Loucy (cell line): ENCODE data around the gene CLINT1.
A peak's percentile ranks its signal among the peaks of the same experiment; 100 is the strongest.
"Not testable (repeated sequence)": the region's sequence is repeated elsewhere in the genome, so short reads cannot be mapped to it uniquely, and the experiment has no call there.

Experiments used
- H2AFZ ChIP-seq: fragments of 200-600 bp; sonication (generic); 2 replicates; pipeline ENCODE4 v1.6.0; 2016; ENCODE audit warnings: antibody characterized with exemption, mild to moderate bottlenecking, low read length, moderate library complexity
- H3F3A ChIP-seq: fragments of 200-600 bp; 2 replicates; pipeline ENCODE4 v1.6.0; 2016; ENCODE audit warnings: antibody characterized with exemption, low read depth, mild to moderate bottlenecking
- H3K27me3 ChIP-seq: fragments of 200-600 bp; sonication (generic); 2 replicates; pipeline ENCODE4 v1.6.1; 2014; ENCODE audit warnings: low read length, mild to moderate bottlenecking; ENCODE audit not compliant: insufficient read depth, poor library complexity, severe bottlenecking
- H3K36me3 ChIP-seq: fragments of 200-600 bp; sonication (generic); 2 replicates; pipeline ENCODE4 v1.6.1; 2016; ENCODE audit warnings: low read length; ENCODE audit not compliant: insufficient read depth
- H3K4me1 ChIP-seq: fragments of 200-600 bp; sonication (generic); 2 replicates; pipeline ENCODE4 v1.5.1; 2014; ENCODE audit warnings: low read length, mild to moderate bottlenecking; ENCODE audit not compliant: insufficient read depth, poor library complexity, severe bottlenecking
- H3K4me2 ChIP-seq: fragments of 200-600 bp; sonication (generic); 2 replicates; pipeline ENCODE4 v1.6.0; 2014; ENCODE audit warnings: antibody characterized with exemption, low read length, low read depth, mild to moderate bottlenecking; ENCODE audit not compliant: poor library complexity, severe bottlenecking
- H3K4me3 ChIP-seq: fragments of 200-600 bp; sonication (generic); 2 replicates; pipeline ENCODE4 v1.5.1; 2014; ENCODE audit warnings: low read length, mild to moderate bottlenecking, mixed read lengths; ENCODE audit not compliant: poor library complexity, severe bottlenecking
- H3K79me2 ChIP-seq: fragments of 200-600 bp; sonication (generic); 2 replicates; pipeline ENCODE4 v1.6.1; 2014; ENCODE audit warnings: low read length; ENCODE audit not compliant: insufficient read depth
- H3K9ac ChIP-seq: fragments of 200-600 bp; sonication (generic); 2 replicates; pipeline ENCODE4 v1.6.0; 2014; ENCODE audit warnings: mild to moderate bottlenecking, low read depth, low read length, moderate library complexity; ENCODE audit not compliant: poor library complexity, severe bottlenecking
- H3K9me2 ChIP-seq: fragments of 200-600 bp; sonication (generic); replicated peaks from 2 replicates; pipeline ENCODE4 v1.6.1; 2016; ENCODE audit warnings: low read depth, low read length, mixed read lengths
- H3K9me3 ChIP-seq: fragments of 200-600 bp; sonication (generic); 2 replicates; pipeline ENCODE4 v1.6.1; 2014; ENCODE audit warnings: mild to moderate bottlenecking, antibody characterized with exemption, low read length, low read depth; ENCODE audit not compliant: insufficient read depth
- H4K20me1 ChIP-seq: fragments of 200-600 bp; sonication (generic); 2 replicates; pipeline ENCODE4 v1.6.0; 2014; ENCODE audit warnings: antibody characterized with exemption, low read length, mild to moderate bottlenecking; ENCODE audit not compliant: insufficient read depth, poor library complexity, severe bottlenecking
- EZH2phosphoT487 ChIP-seq: fragments of 200-600 bp; IDR thresholded peaks from 2 replicates; pipeline ENCODE4 v1.6.1; 2018; ENCODE audit warnings: antibody characterized with exemption, mild to moderate bottlenecking, moderate library complexity, borderline replicate concordance
- TF ChIP-seq, protein P1 (sequence below): fragments of 200-600 bp; sonication (generic); conservative IDR thresholded peaks from 2 replicates; pipeline ENCODE4 v1.5.1; 2014; ENCODE audit warnings: mild to moderate bottlenecking, antibody characterized with exemption, low read length

CLINT1 gene

DNA sequence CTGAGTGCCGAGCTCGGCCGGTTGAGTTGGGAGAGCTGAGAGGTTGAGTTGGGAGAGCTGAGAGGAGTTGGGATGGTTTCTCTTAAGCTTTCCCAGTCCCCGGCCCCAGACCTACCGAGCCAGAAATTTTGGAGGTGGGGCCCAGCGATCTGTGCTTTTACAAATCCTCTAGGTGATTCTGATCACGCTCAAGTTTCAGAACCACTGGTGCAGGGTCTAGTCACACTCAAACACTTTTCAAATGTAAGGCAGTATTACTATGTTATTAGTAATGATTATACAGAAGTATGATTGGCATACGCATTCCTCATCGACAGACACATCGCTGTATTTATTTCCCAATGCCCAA is 256 bp upstream of the CLINT1 start:
- peak overlapping the region; percentile 99 for H3K4me3 ChIP-seq
- H4K20me1 ChIP-seq: peaks cover 28% of the 10 kb centered on the region
- no peaks in the 10 kb centered on the region for H3K36me3 ChIP-seq
- H3K79me2 ChIP-seq: peaks cover 48% of the 10 kb centered on the region
- peaks cover 19% of the 10 kb centered on the region for H3K4me1 ChIP-seq
- peak overlapping the region; percentile 67 for H3K4me2 ChIP-seq
- H3K27me3 ChIP-seq: no peaks in the 10 kb centered on the region
- peak overlapping the region; percentile 92 for H3K9ac ChIP-seq
- no peaks in the 10 kb centered on the region for H3K9me2 ChIP-seq
- H3F3A ChIP-seq: no peaks in the 10 kb centered on the region
- TF ChIP-seq EZH2phosphoT487: no peak
- TF ChIP-seq, protein P1, sequence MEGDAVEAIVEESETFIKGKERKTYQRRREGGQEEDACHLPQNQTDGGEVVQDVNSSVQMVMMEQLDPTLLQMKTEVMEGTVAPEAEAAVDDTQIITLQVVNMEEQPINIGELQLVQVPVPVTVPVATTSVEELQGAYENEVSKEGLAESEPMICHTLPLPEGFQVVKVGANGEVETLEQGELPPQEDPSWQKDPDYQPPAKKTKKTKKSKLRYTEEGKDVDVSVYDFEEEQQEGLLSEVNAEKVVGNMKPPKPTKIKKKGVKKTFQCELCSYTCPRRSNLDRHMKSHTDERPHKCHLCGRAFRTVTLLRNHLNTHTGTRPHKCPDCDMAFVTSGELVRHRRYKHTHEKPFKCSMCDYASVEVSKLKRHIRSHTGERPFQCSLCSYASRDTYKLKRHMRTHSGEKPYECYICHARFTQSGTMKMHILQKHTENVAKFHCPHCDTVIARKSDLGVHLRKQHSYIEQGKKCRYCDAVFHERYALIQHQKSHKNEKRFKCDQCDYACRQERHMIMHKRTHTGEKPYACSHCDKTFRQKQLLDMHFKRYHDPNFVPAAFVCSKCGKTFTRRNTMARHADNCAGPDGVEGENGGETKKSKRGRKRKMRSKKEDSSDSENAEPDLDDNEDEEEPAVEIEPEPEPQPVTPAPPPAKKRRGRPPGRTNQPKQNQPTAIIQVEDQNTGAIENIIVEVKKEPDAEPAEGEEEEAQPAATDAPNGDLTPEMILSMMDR: no peak
- no peaks in the 10 kb centered on the region for H3K9me3 ChIP-seq
- H2AFZ ChIP-seq: peak overlapping the region; percentile 70

DNA sequence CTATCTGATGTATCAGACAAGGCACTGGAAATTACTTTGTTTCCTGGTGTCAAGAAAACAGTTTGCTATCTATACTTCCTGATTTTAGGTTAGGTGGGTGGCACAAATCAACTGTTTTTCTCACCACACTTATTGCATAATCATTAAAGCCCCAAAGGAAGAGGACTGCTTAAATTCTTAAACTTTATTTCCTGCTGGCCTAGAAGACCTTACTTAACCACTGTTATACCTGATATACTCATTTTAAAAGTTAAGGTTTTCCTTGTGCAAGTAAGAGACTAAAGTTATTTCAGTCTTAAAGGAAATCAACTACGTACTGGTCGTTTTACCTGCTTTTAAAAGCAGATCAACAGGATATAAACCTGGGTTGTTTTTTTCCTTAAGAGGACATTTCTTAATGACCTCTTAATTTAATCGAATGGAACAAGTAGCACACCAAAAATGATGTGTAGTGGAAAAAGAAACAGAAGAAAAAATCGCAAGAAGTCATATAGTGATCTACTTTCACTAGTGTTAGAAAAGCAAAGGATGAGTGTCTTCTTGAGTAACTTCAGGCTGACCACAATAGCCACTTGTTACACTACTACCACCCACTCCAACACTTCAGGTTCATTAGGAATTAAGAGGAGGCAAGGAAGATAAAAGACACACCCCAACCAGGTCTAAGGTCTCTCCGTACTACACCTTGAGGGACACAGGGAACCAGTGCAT is 974 bp downstream of the CLINT1 start:
- Histone ChIP-seq H4K20me1 (peaks cover 35% of the 10 kb centered on the region), H3K27me3 (no peaks in the 10 kb centered on the region), H3K9me2 (no peaks in the 10 kb centered on the region), H3K9ac (peak overlapping the region; percentile 92), H3K4me1 (peaks cover 17% of the 10 kb centered on the region), H3K4me2 (peak overlapping the region; percentile 77), H3F3A (no peaks in the 10 kb centered on the region), H2AFZ (no peak overlapping the region; the same call in 1 of the 2 replicates), H3K79me2 (peaks cover 60% of the 10 kb centered on the region), H3K4me3 (peak overlapping the region; percentile 99), H3K9me3 (no peaks in the 10 kb centered on the region), H3K36me3 (no peaks in the 10 kb centered on the region)
- TF ChIP-seq, protein P1: no peak
- no peak for TF ChIP-seq EZH2phosphoT487

DNA sequence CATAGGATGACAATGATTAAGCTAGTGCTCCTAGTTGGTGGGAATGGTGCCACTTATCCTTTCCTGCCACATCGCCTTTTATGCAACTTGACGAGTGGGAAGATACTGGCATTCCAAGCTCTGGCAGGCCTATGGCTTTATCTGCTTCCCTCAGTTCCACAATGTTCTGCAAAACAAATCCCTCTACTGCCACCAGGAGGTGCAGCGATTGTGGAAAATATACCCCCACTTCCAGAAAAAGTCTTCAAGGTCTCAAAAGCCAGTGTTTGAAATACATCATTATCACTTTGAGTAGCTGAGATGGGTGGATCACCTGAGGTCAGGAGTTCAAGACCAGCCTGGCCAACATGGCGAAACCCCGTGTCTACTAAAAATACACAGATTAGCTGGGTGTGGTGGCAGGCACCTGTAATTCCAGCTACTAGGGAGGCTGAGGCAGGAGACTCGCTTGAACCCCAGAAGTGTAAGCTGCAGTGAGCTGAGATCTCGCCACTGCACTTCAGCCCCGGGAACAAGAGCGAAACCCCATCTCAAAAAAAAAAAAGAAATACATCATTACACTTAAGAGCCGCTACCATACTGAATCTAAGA is 3.4 kb downstream of the CLINT1 start:
- no peaks in the 10 kb centered on the region for H3F3A ChIP-seq
- H3K9me2 ChIP-seq: no peaks in the 10 kb centered on the region
- H2AFZ ChIP-seq: no peak overlapping the region
- peak overlapping the region; percentile 77 for H3K4me2 ChIP-seq
- H3K4me3 ChIP-seq: peak overlapping the region; percentile 99
- no peaks in the 10 kb centered on the region for H3K9me3 ChIP-seq
- no peaks in the 10 kb centered on the region for H3K27me3 ChIP-seq
- peaks cover 56% of the 10 kb centered on the region for H4K20me1 ChIP-seq
- H3K4me1 ChIP-seq: peaks cover 21% of the 10 kb centered on the region
- no peak for TF ChIP-seq EZH2phosphoT487
- TF ChIP-seq, protein P1: peak; percentile 52
- no peaks in the 10 kb centered on the region for H3K36me3 ChIP-seq
- peak overlapping the region; percentile 92 for H3K9ac ChIP-seq
- H3K79me2 ChIP-seq: peaks cover 83% of the 10 kb centered on the region

DNA sequence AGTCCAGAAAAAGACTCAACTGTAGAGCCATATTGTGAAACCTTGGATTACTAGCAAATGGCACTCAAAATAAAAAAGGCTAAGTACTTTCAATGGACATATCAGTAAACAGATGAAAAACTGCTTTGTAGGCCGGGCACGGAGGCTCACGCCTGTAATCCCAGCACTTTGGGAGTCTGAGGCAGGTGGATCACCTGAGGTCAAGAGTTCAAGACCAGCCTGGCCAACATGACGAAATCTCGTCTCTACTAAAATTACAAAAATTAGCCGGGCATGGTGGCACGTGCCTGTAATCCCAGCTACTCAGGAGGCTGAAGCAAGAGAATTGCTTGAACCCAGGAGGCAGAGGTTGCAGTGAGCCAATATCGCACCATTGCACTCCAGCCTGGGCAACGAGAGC is 5.6 kb downstream of the CLINT1 start:
- peaks cover 18% of the 10 kb centered on the region for H3K4me1 ChIP-seq
- H3K79me2 ChIP-seq: peaks cover 97% of the 10 kb centered on the region
- H3K9me2 ChIP-seq, H3K4me3 ChIP-seq, H3K27me3 ChIP-seq, H2AFZ ChIP-seq, H3F3A ChIP-seq, H3K36me3 ChIP-seq, H3K9me3 ChIP-seq, H3K9ac ChIP-seq: not testable (repeated sequence)
- peaks cover 65% of the 10 kb centered on the region for H4K20me1 ChIP-seq
- peak overlapping the region; percentile 56 for H3K4me2 ChIP-seq
